Measurements from ENCODE around the gene SLC37A2. TPM values are rescaled to one million over a fixed set of nuclear protein-coding genes. Genes with fewer than 3 reads are reported as not detected.

The SLC37A2 gene
- total and polyA plus RNA-seq, 2 donors (not counting 3 experiments of a cell fraction or from before 2014, with no cell fraction given) = 1.1 to 1.7 TPM

DNA sequence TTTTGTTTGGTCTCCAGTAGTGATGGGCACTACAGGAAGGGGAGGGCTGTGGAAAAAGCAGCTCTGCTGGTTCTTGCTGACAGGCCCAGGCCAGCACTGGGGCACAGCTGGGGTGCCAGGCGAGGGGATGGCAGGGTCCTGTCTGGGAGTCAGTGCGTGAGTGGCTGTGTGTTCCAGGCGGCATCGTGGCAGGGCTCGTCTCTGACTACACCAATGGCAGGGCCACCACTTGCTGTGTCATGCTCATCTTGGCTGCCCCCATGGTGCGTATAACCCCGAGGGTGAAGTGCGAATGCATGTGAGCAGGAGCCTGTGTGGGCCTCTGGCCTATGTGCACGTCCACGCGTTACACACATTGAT, 20.9 kb downstream of the SLC37A2 start:
- H2AFZ ChIP-seq (ENCODE audit: low read depth, low read length) = no peak overlapping the region
- TF ChIP-seq, protein P1, sequence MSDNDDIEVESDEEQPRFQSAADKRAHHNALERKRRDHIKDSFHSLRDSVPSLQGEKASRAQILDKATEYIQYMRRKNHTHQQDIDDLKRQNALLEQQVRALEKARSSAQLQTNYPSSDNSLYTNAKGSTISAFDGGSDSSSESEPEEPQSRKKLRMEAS (IDR thresholded peaks at IDR 0.05; ENCODE audit: insufficient read depth, insufficient read length) = no peak
- no peak for TF ChIP-seq POLR2AphosphoS5 (IDR thresholded peaks at IDR 0.05; ENCODE audit: insufficient read depth, low read depth, low read length)
- no peak for TF ChIP-seq MYC (IDR thresholded peaks at IDR 0.05; ENCODE audit: low read depth, low read length)
- no peak for TF ChIP-seq FOS (IDR thresholded peaks at IDR 0.05; ENCODE audit: borderline replicate concordance, insufficient read depth, low read length)

GRCh38 chr11:125084761-125085231, 21.7 kb downstream of the SLC37A2 start:
- H3K9ac ChIP-seq (replicated peaks; ENCODE audit: extremely low read depth, insufficient read depth, low read length) = no peak overlapping the region
- ChIA-PET CTCF (interaction anchor here (0.5 to 1.2 kb wide), 4 partner anchors 22 to 266 kb away, joined by 3 to 4 read pairs (median 3); partner anchors contain the start of genes ROBO4 and SLC37A2), POLR2A (no interaction called here)
- no peaks in the 10 kb centered on the region for H3K27me3 ChIP-seq (ENCODE audit: control insufficient read depth in 2 of 2, insufficient read depth in 2 of 2, low read length in 2 of 2)
- intact Hi-C loops (cut with micrococcal nuclease) (no loop called here), dilution Hi-C loops (cut with MboI; ENCODE audit: extremely low pct_ligation_motif_present, low sequenced_read_pairs) (no loop called here)
- H4K20me1 ChIP-seq (replicated peaks; ENCODE audit: control insufficient read depth, extremely low read depth, insufficient read depth, low read length) = no peaks in the 10 kb centered on the region
- no peaks in the 10 kb centered on the region for H3K36me3 ChIP-seq (ENCODE audit: control insufficient read depth in 2 of 2, extremely low read depth in 1 of 2, insufficient read depth in 2 of 2, low read length in 2 of 2)
- no peak for DNase-seq (ENCODE audit: low read depth, low spot score)
- FAIRE-seq = no peak
- no peaks in the 10 kb centered on the region for H3K79me2 ChIP-seq (ENCODE audit: control insufficient read depth, insufficient read depth, low read length)
- H2AFZ ChIP-seq (ENCODE audit: low read depth, low read length) = no peak overlapping the region
- H3K4me3 ChIP-seq (replicated peaks in 1 of 3; ENCODE audit: insufficient read depth in 1 of 3, low read depth in 1 of 3, low read length in 3 of 3) = no peak overlapping the region
- no TSS peak for BruUV-seq (replicated peaks)
- TF ChIP-seq FOS (IDR thresholded peaks at IDR 0.05; ENCODE audit: borderline replicate concordance, insufficient read depth, low read length) (no peak), GATA2 (IDR thresholded peaks at IDR 0.05; ENCODE audit: insufficient read depth, insufficient read length, low read depth, low read length) (no peak), MYC (IDR thresholded peaks at IDR 0.05; ENCODE audit: low read depth, low read length) (no peak), POLR2AphosphoS5 (IDR thresholded peaks at IDR 0.05; ENCODE audit: insufficient read depth, low read depth, low read length) (no peak), POLR2A (IDR thresholded peaks at IDR 0.05; ENCODE audit: low read depth, low read length) (no peak), JUN (IDR thresholded peaks at IDR 0.05; ENCODE audit: borderline replicate concordance, insufficient read depth, insufficient read length, low read depth) (no peak), EZH2 (IDR thresholded peaks at IDR 0.05; ENCODE audit: borderline replicate concordance, low read depth, low read length, severe bottlenecking) (no peak)
- TF ChIP-seq, protein P2, sequence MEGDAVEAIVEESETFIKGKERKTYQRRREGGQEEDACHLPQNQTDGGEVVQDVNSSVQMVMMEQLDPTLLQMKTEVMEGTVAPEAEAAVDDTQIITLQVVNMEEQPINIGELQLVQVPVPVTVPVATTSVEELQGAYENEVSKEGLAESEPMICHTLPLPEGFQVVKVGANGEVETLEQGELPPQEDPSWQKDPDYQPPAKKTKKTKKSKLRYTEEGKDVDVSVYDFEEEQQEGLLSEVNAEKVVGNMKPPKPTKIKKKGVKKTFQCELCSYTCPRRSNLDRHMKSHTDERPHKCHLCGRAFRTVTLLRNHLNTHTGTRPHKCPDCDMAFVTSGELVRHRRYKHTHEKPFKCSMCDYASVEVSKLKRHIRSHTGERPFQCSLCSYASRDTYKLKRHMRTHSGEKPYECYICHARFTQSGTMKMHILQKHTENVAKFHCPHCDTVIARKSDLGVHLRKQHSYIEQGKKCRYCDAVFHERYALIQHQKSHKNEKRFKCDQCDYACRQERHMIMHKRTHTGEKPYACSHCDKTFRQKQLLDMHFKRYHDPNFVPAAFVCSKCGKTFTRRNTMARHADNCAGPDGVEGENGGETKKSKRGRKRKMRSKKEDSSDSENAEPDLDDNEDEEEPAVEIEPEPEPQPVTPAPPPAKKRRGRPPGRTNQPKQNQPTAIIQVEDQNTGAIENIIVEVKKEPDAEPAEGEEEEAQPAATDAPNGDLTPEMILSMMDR (IDR thresholded peaks at IDR 0.05; ENCODE audit: extremely low read depth in 1 of 2, insufficient read depth in 1 of 2, low read depth in 1 of 2, low read length in 2 of 2) = no peak
- TF ChIP-seq, protein P1 (IDR thresholded peaks at IDR 0.05; ENCODE audit: insufficient read depth, insufficient read length) = no peak
- peaks cover 12% of the 10 kb centered on the region for H3K4me1 ChIP-seq (ENCODE audit: control insufficient read depth, extremely low read depth, insufficient read depth, low read length)
- no peak overlapping the region for H3K4me2 ChIP-seq (ENCODE audit: insufficient read depth, low read length)
- H3K27ac ChIP-seq (ENCODE audit: insufficient read depth, low read depth, low read length) = no peak overlapping the region
- H3K9me3 ChIP-seq (replicated peaks; ENCODE audit: control insufficient read depth, insufficient read depth, low read length) = no peaks in the 10 kb centered on the region
- no peaks in the 10 kb centered on the region for H3K9me1 ChIP-seq (replicated peaks; ENCODE audit: control insufficient read depth, extremely low read depth, insufficient read depth, low read length)

More for the DNA sequence above, 20.9 kb downstream of the SLC37A2 start:
- no TSS peak for BruUV-seq (replicated peaks)
- intact Hi-C loops (cut with micrococcal nuclease) (no loop called here), dilution Hi-C loops (cut with MboI; ENCODE audit: extremely low pct_ligation_motif_present, low sequenced_read_pairs) (no loop called here)
- FAIRE-seq = no peak
- Histone ChIP-seq H3K9ac (replicated peaks; ENCODE audit: extremely low read depth, insufficient read depth, low read length) (no peak overlapping the region), H4K20me1 (replicated peaks; ENCODE audit: control insufficient read depth, extremely low read depth, insufficient read depth, low read length) (no peaks in the 10 kb centered on the region), H3K9me1 (replicated peaks; ENCODE audit: control insufficient read depth, extremely low read depth, insufficient read depth, low read length) (no peaks in the 10 kb centered on the region), H3K4me3 (replicated peaks in 1 of 3; ENCODE audit: insufficient read depth in 1 of 3, low read depth in 1 of 3, low read length in 3 of 3) (no peak overlapping the region), H3K79me2 (ENCODE audit: control insufficient read depth, insufficient read depth, low read length) (no peaks in the 10 kb centered on the region), H3K36me3 (ENCODE audit: control insufficient read depth in 2 of 2, extremely low read depth in 1 of 2, insufficient read depth in 2 of 2, low read length in 2 of 2) (no peaks in the 10 kb centered on the region), H3K27me3 (ENCODE audit: control insufficient read depth in 2 of 2, insufficient read depth in 2 of 2, low read length in 2 of 2) (no peaks in the 10 kb centered on the region), H3K4me2 (ENCODE audit: insufficient read depth, low read length) (no peak overlapping the region), H3K9me3 (replicated peaks; ENCODE audit: control insufficient read depth, insufficient read depth, low read length) (no peaks in the 10 kb centered on the region), H3K27ac (ENCODE audit: insufficient read depth, low read depth, low read length) (no peak overlapping the region), H3K4me1 (ENCODE audit: control insufficient read depth, extremely low read depth, insufficient read depth, low read length) (peaks cover 12% of the 10 kb centered on the region)
- no peak for DNase-seq (ENCODE audit: low read depth, low spot score)
- CTCF ChIA-PET = interaction anchor here (1.5 kb wide), 1 partner anchor 57 kb away, joined by 8 read pairs; no protein-coding TSS in a partner anchor
- POLR2A ChIA-PET = no interaction called here

Measured in endothelial cell of umbilical vein (primary cell).